HepG2 (cell line): ENCODE data around the gene ACSM6. TPM values are rescaled to one million over a fixed set of nuclear protein-coding genes. Genes with fewer than 3 reads are reported as not detected.
"Not testable (repeated sequence)": the region's sequence is repeated elsewhere in the genome, so short reads cannot be mapped to it uniquely, and the experiment has no call there.

Experiments
- ATAC-seq: fragments of 200-7000 bp; cut with Tn5 transposase; 3 replicates; pipeline ENCODE4 v1.9.1; 2020; ENCODE audit warnings: mild to moderate bottlenecking, moderate library complexity
- BruUV-seq: library from RNA; stranded (reverse); fragments of 400-500 nt; replicated peaks from 2 replicates; lab custom pipeline; 2021; lab: Mats Ljungman, UMichigan
- CTCF ChIA-PET: fragments of 300-600 bp; formaldehyde crosslinking; extraction: SDS; loops from one replicate; lab custom pipeline; 2021; ENCODE audit warnings: low total read pairs, inconsistent platforms, low intra/inter-chr PET ratio; lab: Yijun Ruan, JAX
- POLR2A ChIA-PET: fragments of 350-600 bp; sonication (Branson Sonifier 250); formaldehyde crosslinking; loops from one replicate; lab custom pipeline; 2020; ENCODE audit warnings: antibody characterized with exemption, inconsistent platforms; lab: Yijun Ruan, JAX
- DNase-seq: peaks from one replicate; pipeline ENCODE4 v3.0.0-alpha.2; 2015; ENCODE audit warnings: low spot score
- FAIRE-seq: peaks from 3 replicates; lab custom pipeline; 2011; peaks lifted over from hg19 to GRCh38; lab: Jason Lieb, UNC
- H2AFZ ChIP-seq: one replicate; pipeline ENCODE4 v1.6.1; 2011; ENCODE audit warnings: low read length, inconsistent platforms
- H3K27ac ChIP-seq: fragments of 300-600 bp; 3 replicates; pipeline ENCODE4 v1.8.0; 2011; ENCODE audit warnings: mixed run types, mild to moderate bottlenecking, mixed read lengths, low read length, inconsistent platforms; ENCODE audit not compliant: insufficient read depth; ENCODE audit errors: extremely low read length
- H3K27me3 ChIP-seq, 2 experiments: fragments of 200-600 bp in 1 of 2; 2 replicates in 1 of 2; 3 replicates in 1 of 2; pipeline versions ENCODE4 v1.6.0 to v1.8.0; 2011; ENCODE audit warnings: low read length in 2 of 2, mild to moderate bottlenecking in 2 of 2, moderate library complexity in 2 of 2, inconsistent platforms in 1 of 2; ENCODE audit not compliant: insufficient read depth in 2 of 2, control insufficient read depth in 1 of 2
- H3K36me3 ChIP-seq, 2 experiments: fragments of 200-600 bp in 1 of 2; replicated peaks in 1 of 2; 2 replicates in 1 of 2; 3 replicates in 1 of 2; pipeline versions ENCODE4 v1.5.1 to v1.8.0; 2011; ENCODE audit warnings: low read length in 2 of 2, inconsistent platforms in 1 of 2; ENCODE audit not compliant: insufficient read depth in 2 of 2, control insufficient read depth in 1 of 2
- H3K4me1 ChIP-seq: 2 replicates; pipeline ENCODE4 v1.5.1; 2012; ENCODE audit warnings: low read length, inconsistent platforms; ENCODE audit not compliant: insufficient read depth
- H3K4me2 ChIP-seq: 2 replicates; pipeline ENCODE4 v1.6.0; 2011; ENCODE audit warnings: low read depth, low read length, inconsistent platforms
- H3K4me3 ChIP-seq, 3 experiments: fragments of 200-600 bp in 1 of 3; sonication (generic), shearing (Covaris generic) in 1 of 3; replicated peaks in 1 of 3; 2 replicates each; pipeline ENCODE4 v1.5.1; 2011 to 2016; ENCODE audit warnings: low read length in 3 of 3, inconsistent platforms in 2 of 3, low read depth in 2 of 3, mild to moderate bottlenecking in 2 of 3, control low read depth in 1 of 3, mixed read lengths in 1 of 3; ENCODE audit not compliant: insufficient read depth in 1 of 3
- H3K79me2 ChIP-seq: one replicate; pipeline ENCODE4 v1.6.1; 2011; ENCODE audit warnings: low read length, inconsistent platforms; ENCODE audit not compliant: insufficient read depth
- H3K9ac ChIP-seq: 2 replicates; pipeline ENCODE4 v1.6.0; 2011; ENCODE audit warnings: mild to moderate bottlenecking, low read depth, low read length, inconsistent platforms; ENCODE audit not compliant: insufficient read depth
- H3K9me3 ChIP-seq: 2 replicates; pipeline ENCODE4 v1.5.1; 2012; ENCODE audit warnings: mild to moderate bottlenecking, low read length
- H4K20me1 ChIP-seq: 2 replicates; pipeline ENCODE4 v1.6.0; 2011; ENCODE audit warnings: inconsistent platforms, mild to moderate bottlenecking, low read length, moderate library complexity; ENCODE audit not compliant: insufficient read depth
- DNMT3B ChIP-seq: conservative IDR thresholded peaks from 2 replicates; pipeline ENCODE4 v1.6.1; 2016; ENCODE audit warnings: missing biosample characterization, control low read depth
- IKZF4 ChIP-seq: sonication (generic); formaldehyde crosslinking; IDR thresholded peaks from 2 replicates; pipeline ENCODE4 v1.5.1; 2020; ENCODE audit warnings: borderline replicate concordance, mild to moderate bottlenecking, low read depth, missing genetic modification reagents; ENCODE audit errors: not compliant biosample characterization
- ZNF432 ChIP-seq: sonication (generic); formaldehyde crosslinking; IDR thresholded peaks from 2 replicates; pipeline ENCODE4 v1.5.0; 2020; ENCODE audit warnings: missing genetic modification reagents, mild to moderate bottlenecking, borderline replicate concordance
- WGBS: methylation state at CpG from one replicate; pipeline ENCODE4 v1.1.6; 2017; ENCODE audit warnings: low lambda C conversion rate; 5-methylcytosine and 5-hydroxymethylcytosine counted together
- in situ Hi-C: cut with HindIII; loops from 2 replicates; pipeline ENCODE4 v1.10.0; 2017; ENCODE audit warnings: low pct_unique_long_range_greater_than_20kb; ENCODE audit not compliant: extremely low pct_ligation_motif_present
- intact Hi-C: fragments of 100-400 bp; cut with micrococcal nuclease; formaldehyde crosslinking; loops from one replicate; pipeline ENCODE4 v1.10.0; 2022; ENCODE audit not compliant: unreplicated experiment
- polyA plus RNA-seq, 8 experiments: library from polyadenylated mRNA; depleted of rRNA in 3 of 8; stranded (reverse) in 7 of 8; unstranded in 1 of 8; fragments of >200 nt; fragmentation: Illumina TruSeq in 4 of 8; extraction: Trizol in 4 of 8; gene quantifications; 2 replicates each; pipeline versions ENCODE4 v1.2.1 to v1.2.3, GENCODE V29; 2011 to 2016; ENCODE audit warnings: low read depth in 4 of 8, missing spikeins in 1 of 8, mixed read lengths in 1 of 8; ENCODE audit not compliant: insufficient read depth in 1 of 8
- total RNA-seq, 5 experiments: library from RNA; depleted of rRNA; stranded (reverse); fragments of >200 nt; fragmentation: Illumina TruSeq; extraction: Trizol; gene quantifications; 2 replicates each; pipeline ENCODE4 v1.2.3, GENCODE V29; 2016; ENCODE audit warnings: low read depth in 1 of 5
- TF ChIP-seq, protein P1 (sequence below): sonication (generic); formaldehyde crosslinking; IDR thresholded peaks from 2 replicates; pipeline ENCODE4 v1.5.0; 2020; ENCODE audit warnings: mild to moderate bottlenecking, missing genetic modification reagents, moderate library complexity

Gene ACSM6
- total and polyA plus RNA-seq, 2 of the 13 experiments (the other 11 are each of a cell fraction or from before 2014, with no cell fraction given), result not detected

DNA sequence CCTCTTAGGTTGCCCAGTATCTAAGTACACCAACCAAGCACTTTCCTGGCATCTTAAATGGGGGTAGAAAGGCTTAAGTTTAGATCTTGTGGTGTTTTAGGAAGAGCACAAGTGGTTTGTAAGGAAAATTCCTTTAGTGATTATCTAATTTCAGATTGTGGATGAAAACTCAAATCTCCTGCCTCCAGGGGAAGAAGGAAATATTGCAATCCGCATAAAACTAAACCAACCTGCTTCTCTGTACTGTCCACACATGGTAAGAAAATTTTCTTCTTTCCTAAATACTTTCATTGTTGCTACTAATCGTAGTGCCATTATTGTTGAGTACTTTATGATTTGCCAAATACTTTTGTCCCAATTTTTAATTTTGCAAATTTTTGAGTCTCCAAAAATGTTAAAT lies 31.1 kb downstream of the ACSM6 start (continued):
- TF ChIP-seq, protein P1, sequence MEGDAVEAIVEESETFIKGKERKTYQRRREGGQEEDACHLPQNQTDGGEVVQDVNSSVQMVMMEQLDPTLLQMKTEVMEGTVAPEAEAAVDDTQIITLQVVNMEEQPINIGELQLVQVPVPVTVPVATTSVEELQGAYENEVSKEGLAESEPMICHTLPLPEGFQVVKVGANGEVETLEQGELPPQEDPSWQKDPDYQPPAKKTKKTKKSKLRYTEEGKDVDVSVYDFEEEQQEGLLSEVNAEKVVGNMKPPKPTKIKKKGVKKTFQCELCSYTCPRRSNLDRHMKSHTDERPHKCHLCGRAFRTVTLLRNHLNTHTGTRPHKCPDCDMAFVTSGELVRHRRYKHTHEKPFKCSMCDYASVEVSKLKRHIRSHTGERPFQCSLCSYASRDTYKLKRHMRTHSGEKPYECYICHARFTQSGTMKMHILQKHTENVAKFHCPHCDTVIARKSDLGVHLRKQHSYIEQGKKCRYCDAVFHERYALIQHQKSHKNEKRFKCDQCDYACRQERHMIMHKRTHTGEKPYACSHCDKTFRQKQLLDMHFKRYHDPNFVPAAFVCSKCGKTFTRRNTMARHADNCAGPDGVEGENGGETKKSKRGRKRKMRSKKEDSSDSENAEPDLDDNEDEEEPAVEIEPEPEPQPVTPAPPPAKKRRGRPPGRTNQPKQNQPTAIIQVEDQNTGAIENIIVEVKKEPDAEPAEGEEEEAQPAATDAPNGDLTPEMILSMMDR (CRISPR knock-in tag), result no peak
- TF ChIP-seq DNMT3B (CRISPR knock-in tag), result no peak
- TF ChIP-seq IKZF4, result no peak
- no peak for TF ChIP-seq ZNF432

DNA sequence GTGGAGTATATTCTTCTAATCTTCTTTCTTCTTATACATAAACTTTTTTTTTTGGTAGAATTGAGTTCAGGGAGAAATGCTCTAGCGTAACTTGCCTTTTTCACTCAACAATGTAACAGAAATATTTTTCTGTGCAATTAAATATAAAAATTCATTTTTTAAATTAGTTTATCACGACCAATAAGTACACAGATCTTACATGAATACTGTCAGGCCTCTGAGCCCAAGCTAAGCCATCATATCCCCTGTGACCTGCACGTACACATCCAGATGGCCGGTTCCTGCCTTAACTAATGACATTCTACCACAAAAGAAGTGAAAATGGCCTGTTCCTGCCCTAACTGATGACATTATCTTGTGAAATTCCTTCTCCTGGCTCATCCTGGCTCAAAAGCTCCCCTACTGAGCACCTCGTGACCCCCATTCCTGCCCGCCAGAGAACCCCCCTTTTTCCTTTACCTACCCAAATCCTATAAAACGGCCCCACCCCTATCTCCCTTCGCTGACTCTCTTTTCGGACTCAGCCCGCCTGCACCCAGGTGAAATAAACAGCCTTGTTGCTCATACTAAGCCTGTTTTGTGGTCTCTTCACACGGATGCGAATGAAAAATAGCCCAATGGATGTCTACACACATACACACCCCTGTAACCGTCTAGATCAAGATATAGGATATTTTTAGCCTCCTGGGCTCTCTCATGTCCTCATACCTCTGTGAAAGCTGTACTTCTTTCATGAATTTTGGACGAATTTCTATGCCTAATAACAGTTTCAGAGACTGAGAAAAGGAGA lies 35.1 kb downstream of the ACSM6 start:
- H3K4me2 ChIP-seq, H3K4me1 ChIP-seq, ATAC-seq, H3K27ac ChIP-seq, DNase-seq, H3K79me2 ChIP-seq, BruUV-seq, H2AFZ ChIP-seq, H3K9me3 ChIP-seq, H4K20me1 ChIP-seq, POLR2A ChIA-PET, intact Hi-C loops, FAIRE-seq, H3K27me3 ChIP-seq, H3K9ac ChIP-seq, H3K4me3 ChIP-seq, CTCF ChIA-PET: not testable (repeated sequence)
- in situ Hi-C loops, result loop anchor here (25.0 kb wide), 1 partner anchor 592 kb away; no protein-coding TSS in a partner anchor
- H3K36me3 ChIP-seq, result peaks cover 3 to 13% of the 10 kb centered on the region in 2 experiments; a peak in 2 of 5 replicates
- WGBS, result 88% methylated on average over 14 of the region's 14 CpGs
